ENCODE data around the gene OPRL1.

DNA sequence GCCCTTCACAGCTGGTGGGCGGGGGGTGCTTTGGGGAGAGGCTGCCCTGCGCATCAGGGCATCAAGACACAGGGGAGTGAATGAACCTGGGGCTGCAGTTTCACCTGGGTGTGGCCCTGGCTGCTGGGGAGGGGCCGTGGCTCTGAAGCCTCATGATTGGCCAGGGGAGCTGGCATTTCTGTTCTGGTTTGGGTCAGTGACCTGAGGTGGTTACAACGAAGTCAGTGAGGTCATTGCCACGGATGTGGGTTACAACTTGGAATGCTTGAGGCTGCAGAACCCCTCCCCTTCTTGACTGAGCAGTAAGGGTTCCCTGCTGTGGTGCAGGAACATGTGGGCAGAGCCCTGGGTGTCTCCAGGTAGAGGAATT lies 13.9 kb upstream of the OPRL1 start:
- TF ChIP-seq, protein P1, sequence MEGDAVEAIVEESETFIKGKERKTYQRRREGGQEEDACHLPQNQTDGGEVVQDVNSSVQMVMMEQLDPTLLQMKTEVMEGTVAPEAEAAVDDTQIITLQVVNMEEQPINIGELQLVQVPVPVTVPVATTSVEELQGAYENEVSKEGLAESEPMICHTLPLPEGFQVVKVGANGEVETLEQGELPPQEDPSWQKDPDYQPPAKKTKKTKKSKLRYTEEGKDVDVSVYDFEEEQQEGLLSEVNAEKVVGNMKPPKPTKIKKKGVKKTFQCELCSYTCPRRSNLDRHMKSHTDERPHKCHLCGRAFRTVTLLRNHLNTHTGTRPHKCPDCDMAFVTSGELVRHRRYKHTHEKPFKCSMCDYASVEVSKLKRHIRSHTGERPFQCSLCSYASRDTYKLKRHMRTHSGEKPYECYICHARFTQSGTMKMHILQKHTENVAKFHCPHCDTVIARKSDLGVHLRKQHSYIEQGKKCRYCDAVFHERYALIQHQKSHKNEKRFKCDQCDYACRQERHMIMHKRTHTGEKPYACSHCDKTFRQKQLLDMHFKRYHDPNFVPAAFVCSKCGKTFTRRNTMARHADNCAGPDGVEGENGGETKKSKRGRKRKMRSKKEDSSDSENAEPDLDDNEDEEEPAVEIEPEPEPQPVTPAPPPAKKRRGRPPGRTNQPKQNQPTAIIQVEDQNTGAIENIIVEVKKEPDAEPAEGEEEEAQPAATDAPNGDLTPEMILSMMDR (conservative IDR thresholded peaks at IDR 0.05) = no peak
- TF ChIP-seq EZH2 (IDR thresholded peaks at IDR 0.05; ENCODE audit: low read depth) = no peak

All from PC-9 (cell line).